Heart left ventricle (tissue), 13 donors: ENCODE measurements around the gene WAC.

ENCODE experiments used
- CTCF ChIP-seq, 12 donors: fragments of 200-600 bp; sonication (generic) in 4 of 12; IDR thresholded peaks; one replicate each; pipeline versions ENCODE4 v1.5.0 to v1.8.0; 2018 to 2022; ENCODE audit warnings: antibody characterized with exemption in 12 of 12, mild to moderate bottlenecking in 5 of 12
- POLR2A ChIP-seq, 2 donors: fragments of 450-650 bp; IDR thresholded peaks; one replicate each; pipeline ENCODE4 v1.6.1; 2017; ENCODE audit warnings: antibody characterized with exemption in 2 of 2, mild to moderate bottlenecking in 2 of 2, moderate library complexity in 2 of 2
- donor health status: ischemic (EF 13 %, LVEDD 7.1; RV severe dilation, severe dysfunction).
- donor health status: DM: no; HTN: yes; CAD: no.
- donor health status: DM: no; HTN: no; CAD: no.
- donor health status: ischemic (EF 25% LVEDD 6.9; RV normal size, moderate dysfunction).
- donor health status: ischemic (EF 25% LVEDD 5.7; RV mildly dilated, moderate dysfunction).
- donor health status: ischemic (EF 35%, LVEDD 5.7; RV mildly dilated, moderate dysfunction).
- donor health status: nonischemic (EF 11% LVEDD 7.7; RV severe dilation, severe dysfunction).
- donor health status: DM: yes; HTN: yes; CAD: no.
- donor health status: PGD.
- donor health status: ischemic (EF 29% LVEDD 5.4; RV normal size, mild dysfunction).
- donor health status: nonischemic (EF 23%, LVEDD 6.1; RV moderate dilation, normal function).

GRCh38 chr10:28533571-28534304, 820 bp downstream of the WAC start:
- no peak for TF ChIP-seq CTCF (IDR thresholded peaks at IDR 0.05)
- no peak for TF ChIP-seq POLR2A (IDR thresholded peaks at IDR 0.05)
